Tibial artery (tissue), 4 donors: Measurements from ENCODE around the gene CAMTA1.

Experiments used
- DNase-seq, 2 donors: peaks; one replicate each; pipeline ENCODE4 v3.0.0-alpha.2; 2019
- H3K27ac ChIP-seq, 2 donors: fragments of 200-600 bp; sonication (generic) in 1 of 2; 1 replicate in 1 of 2; 2 replicates in 1 of 2; pipeline ENCODE4 v1.5.1; 2018 to 2019; ENCODE audit warnings: mild to moderate bottlenecking in 1 of 2
- H3K27me3 ChIP-seq, 2 donors: fragments of 200-600 bp; sonication (generic) in 1 of 2; one replicate each; pipeline versions ENCODE4 v1.5.1 to v1.6.0; 2016 to 2019
- H3K36me3 ChIP-seq, 3 donors: fragments of 200-600 bp; sonication (generic) in 2 of 3; one replicate each; pipeline ENCODE4 v1.5.1; 2016 to 2019; ENCODE audit warnings: mild to moderate bottlenecking in 2 of 3
- H3K4me1 ChIP-seq, 4 donors: fragments of 200-600 bp; sonication (generic) in 2 of 4; 1 replicate in 3 of 4; 2 replicates in 1 of 4; pipeline ENCODE4 v1.5.1; 2016 to 2019
- H3K4me3 ChIP-seq, 2 donors: fragments of 200-600 bp; sonication (generic) in 1 of 2; 1 replicate in 1 of 2; 2 replicates in 1 of 2; pipeline ENCODE4 v1.5.1; 2018 to 2019; ENCODE audit warnings: mild to moderate bottlenecking in 2 of 2
- H3K9me3 ChIP-seq, 3 donors: fragments of 200-600 bp; sonication (generic) in 1 of 3; one replicate each; pipeline ENCODE4 v1.5.1; 2016 to 2019
- CTCF ChIP-seq, 2 experiments: fragments of 200-600 bp in 1 of 2; fragments of 450-650 bp in 1 of 2; IDR thresholded peaks; one replicate each; pipeline ENCODE4 v1.5.1; 2017 to 2019; ENCODE audit warnings: antibody characterized with exemption in 2 of 2, mild to moderate bottlenecking in 1 of 2, moderate library complexity in 1 of 2
- intact Hi-C: fragments of 100-400 bp; cut with DNase I; formaldehyde crosslinking; loops from one replicate; pipeline ENCODE4 v1.15.0; 2023; ENCODE audit warnings: low total_unique reads

Gene CAMTA1

DNA sequence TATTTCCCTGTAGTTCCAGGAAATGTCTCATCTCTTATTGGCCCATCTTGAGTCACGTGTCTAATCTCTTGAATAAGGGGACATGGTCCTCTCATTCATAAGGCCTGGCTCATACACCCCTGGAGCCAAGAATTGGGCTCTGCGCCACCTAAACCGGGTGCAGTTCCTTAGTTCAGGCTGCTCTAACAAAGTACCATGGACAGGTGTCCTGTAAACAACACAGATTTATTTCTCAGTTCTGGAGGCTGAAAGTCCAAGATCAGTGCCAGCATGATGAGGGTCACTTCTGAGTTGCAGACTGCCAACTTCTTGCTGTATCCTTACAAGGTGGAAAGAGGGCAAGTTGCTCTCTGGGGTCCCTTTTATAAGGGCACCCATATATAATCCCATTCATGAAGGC is 925.6 kb downstream of the CAMTA1 start:
- peaks cover 0 to 2% (median under 1%) of the 10 kb centered on the region in 4 donors for H3K4me1 ChIP-seq
- intact Hi-C loops, result no loop called here
- no peak overlapping the region for H3K4me3 ChIP-seq
- DNase-seq, result no peak
- H3K36me3 ChIP-seq, result no peaks in the 10 kb centered on the region
- peaks cover 0 to 16% of the 10 kb centered on the region in 2 donors for H3K27me3 ChIP-seq
- TF ChIP-seq CTCF (IDR thresholded peaks at IDR 0.05), result no peak
- H3K27ac ChIP-seq, result no peak overlapping the region
- no peaks in the 10 kb centered on the region for H3K9me3 ChIP-seq

DNA sequence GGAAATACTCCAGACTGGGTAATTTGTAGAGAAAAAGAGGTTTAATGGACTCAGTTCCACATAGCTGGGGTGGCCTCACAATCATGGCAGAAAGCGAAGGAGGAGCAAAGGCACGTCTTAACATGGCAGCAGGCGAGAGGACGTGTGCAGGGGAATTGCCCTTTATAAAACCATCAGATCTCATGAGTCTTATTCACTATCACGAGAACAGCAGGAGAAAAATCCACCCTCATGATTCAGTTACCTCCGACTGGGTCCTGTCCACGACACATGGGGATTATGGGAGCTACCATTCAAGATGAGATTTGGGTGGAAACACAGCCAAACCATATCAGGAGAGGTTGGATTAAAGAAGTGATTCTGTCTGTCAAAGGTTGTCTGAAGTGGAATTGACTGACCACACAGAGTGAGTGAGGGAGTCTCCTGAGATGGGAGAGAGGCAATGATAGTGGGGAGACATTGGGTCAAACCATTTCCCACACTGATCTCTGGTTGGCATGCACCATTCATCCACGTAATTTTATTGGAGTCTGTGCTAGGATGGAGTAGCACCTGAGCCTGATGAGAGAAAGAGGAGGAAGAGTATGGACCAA is 927.6 kb downstream of the CAMTA1 start:
- intact Hi-C loops, result no loop called here
- peaks cover 0 to 4% of the 10 kb centered on the region in 2 donors for H3K27me3 ChIP-seq
- DNase-seq, result no peak
- H3K4me3 ChIP-seq, result no peak overlapping the region
- H3K9me3 ChIP-seq, result no peaks in the 10 kb centered on the region
- no peaks in the 10 kb centered on the region for H3K4me1 ChIP-seq
- H3K27ac ChIP-seq, result no peak overlapping the region
- TF ChIP-seq CTCF (IDR thresholded peaks at IDR 0.05), result no peak
- H3K36me3 ChIP-seq, result no peaks in the 10 kb centered on the region

GRCh38 chr1:7716506-7716905 is 931.3 kb downstream of the CAMTA1 start:
- H3K4me1 ChIP-seq, result peaks cover 0 to 12% (median 0%) of the 10 kb centered on the region in 4 donors
- no peak for TF ChIP-seq CTCF (IDR thresholded peaks at IDR 0.05)

DNA sequence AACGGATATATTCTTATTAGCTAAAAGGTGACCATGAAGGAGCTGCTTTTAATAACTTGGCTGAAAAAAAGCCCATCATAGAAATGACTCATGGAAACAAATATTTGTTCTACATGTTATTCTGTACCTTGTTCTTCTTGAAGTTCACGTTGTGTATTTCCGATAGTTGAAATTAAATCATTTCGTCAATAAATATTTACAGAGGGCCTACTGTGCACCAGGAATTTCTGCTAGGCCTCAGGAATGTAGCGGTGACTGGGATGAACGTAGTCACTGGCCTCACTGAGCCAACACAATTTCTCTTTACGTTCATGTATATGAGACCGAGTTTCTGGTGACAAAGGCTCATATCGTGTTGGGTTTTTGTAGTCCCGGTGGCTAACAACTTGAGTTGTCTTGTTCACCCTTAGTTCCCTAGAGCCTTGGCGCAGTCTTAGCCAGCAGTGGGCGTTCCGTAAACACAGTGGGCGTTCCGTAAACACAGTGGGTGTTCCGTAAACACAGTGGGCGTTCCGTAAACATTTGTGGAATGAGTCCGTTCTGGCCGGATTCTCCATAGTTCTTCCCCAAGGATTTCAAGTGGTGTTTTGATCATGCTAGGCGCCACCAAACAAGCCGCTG is 932.6 kb downstream of the CAMTA1 start:
- intact Hi-C loops, result no loop called here
- H3K27me3 ChIP-seq, result no peaks in the 10 kb centered on the region
- H3K4me3 ChIP-seq, result no peak overlapping the region
- no peak for DNase-seq
- H3K36me3 ChIP-seq, result no peaks in the 10 kb centered on the region
- H3K27ac ChIP-seq, result no peak overlapping the region
- peaks cover 0 to 12% (median 0%) of the 10 kb centered on the region in 4 donors for H3K4me1 ChIP-seq
- TF ChIP-seq CTCF (IDR thresholded peaks at IDR 0.05), result no peak
- H3K9me3 ChIP-seq, result no peaks in the 10 kb centered on the region

More at GRCh38 chr1:7716506-7716905, 931.3 kb downstream of the CAMTA1 start:
- Histone ChIP-seq H3K27me3 (no peaks in the 10 kb centered on the region), H3K9me3 (no peaks in the 10 kb centered on the region), H3K27ac (no peak overlapping the region), H3K4me3 (no peak overlapping the region), H3K36me3 (no peaks in the 10 kb centered on the region)
- DNase-seq, result no peak
- intact Hi-C loops, result no loop called here

- intact Hi-C loops, result no loop called here
- Histone ChIP-seq H3K36me3 (no peaks in the 10 kb centered on the region), H3K27me3 (no peaks in the 10 kb centered on the region), H3K4me1 (peaks cover 0 to 12% (median 0%) of the 10 kb centered on the region in 4 donors), H3K4me3 (no peak overlapping the region), H3K9me3 (no peaks in the 10 kb centered on the region), H3K27ac (no peak overlapping the region)
- no peak for DNase-seq
- no peak for TF ChIP-seq CTCF (IDR thresholded peaks at IDR 0.05)
Observed at GRCh38 chr1:7719468-7720094, 934.3 kb downstream of the CAMTA1 start.
